HL-60 (cell line): ENCODE measurements around the gene HEMK1.
A peak's percentile ranks its signal among the peaks of the same experiment; 100 is the strongest.

Experiments used
- DNase-seq, 2 experiments: peaks; one replicate each; pipeline ENCODE4 v3.0.0-alpha.2; 2010 to 2020; ENCODE audit warnings: low read depth in 1 of 2, low spot score in 1 of 2
- H3K27ac ChIP-seq: fragments of 250-450 bp; sonication (Bioruptor Pico); replicated peaks from 2 replicates; pipeline ENCODE4 v1.5.1; 2020; ENCODE audit warnings: mild to moderate bottlenecking, moderate library complexity
- H3K27me3 ChIP-seq: fragments of 250-450 bp; sonication (Bioruptor Pico); 2 replicates; pipeline ENCODE4 v1.5.1; 2021; ENCODE audit warnings: mild to moderate bottlenecking, moderate library complexity; ENCODE audit not compliant: insufficient read depth, poor library complexity, severe bottlenecking
- H3K4me3 ChIP-seq: replicated peaks from 2 replicates; pipeline ENCODE4 v1.5.1; 2011; ENCODE audit warnings: mild to moderate bottlenecking, control low read depth, low read length; ENCODE audit not compliant: insufficient read depth
- GABPA ChIP-seq: IDR thresholded peaks from 2 replicates; pipeline ENCODE4 v1.6.1; 2012; ENCODE audit warnings: low read depth
- POLR2AphosphoS5 ChIP-seq: IDR thresholded peaks from 2 replicates; pipeline ENCODE4 v1.6.1; 2012; ENCODE audit warnings: low read depth
- SPI1 ChIP-seq: IDR thresholded peaks from 2 replicates; pipeline ENCODE4 v1.6.1; 2012; ENCODE audit warnings: low read depth, mild to moderate bottlenecking, borderline replicate concordance
- TF ChIP-seq, protein P1 (sequence below): IDR thresholded peaks from one replicate; pipeline ENCODE4 v1.5.1; 2011; ENCODE audit warnings: low read length, control low read depth, inconsistent platforms; ENCODE audit not compliant: insufficient read depth
- TF ChIP-seq, protein P2 (sequence below): IDR thresholded peaks from 2 replicates; pipeline ENCODE4 v1.6.1; 2012; ENCODE audit warnings: low read depth; ENCODE audit not compliant: insufficient replicate concordance

The HEMK1 gene

DNA sequence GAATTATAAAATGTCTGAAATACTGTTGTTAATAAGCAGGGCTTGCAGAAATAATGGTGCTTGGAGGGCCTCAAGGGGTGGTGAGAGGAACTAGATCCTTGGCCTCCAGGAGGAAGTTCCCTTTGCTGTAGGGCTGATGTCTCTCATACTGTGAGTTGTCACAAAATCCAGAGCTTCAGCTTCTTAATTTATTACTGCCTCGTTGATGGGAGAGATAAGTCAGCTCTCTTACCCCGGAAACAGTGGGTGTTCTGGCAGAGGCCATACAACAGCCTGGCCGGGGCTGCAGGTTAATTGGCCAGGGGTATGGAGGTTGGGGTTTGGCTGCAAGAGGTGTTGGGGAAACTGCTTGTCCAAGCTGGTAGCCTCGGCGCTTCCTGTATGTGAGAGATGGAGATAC, 63.1 kb downstream of the HEMK1 start:
- H3K4me3 ChIP-seq: no peak overlapping the region
- peak overlapping the region; percentile 63 for H3K27ac ChIP-seq
- H3K27me3 ChIP-seq: no peaks in the 10 kb centered on the region
- TF ChIP-seq GABPA: no peak
- TF ChIP-seq, protein P1, sequence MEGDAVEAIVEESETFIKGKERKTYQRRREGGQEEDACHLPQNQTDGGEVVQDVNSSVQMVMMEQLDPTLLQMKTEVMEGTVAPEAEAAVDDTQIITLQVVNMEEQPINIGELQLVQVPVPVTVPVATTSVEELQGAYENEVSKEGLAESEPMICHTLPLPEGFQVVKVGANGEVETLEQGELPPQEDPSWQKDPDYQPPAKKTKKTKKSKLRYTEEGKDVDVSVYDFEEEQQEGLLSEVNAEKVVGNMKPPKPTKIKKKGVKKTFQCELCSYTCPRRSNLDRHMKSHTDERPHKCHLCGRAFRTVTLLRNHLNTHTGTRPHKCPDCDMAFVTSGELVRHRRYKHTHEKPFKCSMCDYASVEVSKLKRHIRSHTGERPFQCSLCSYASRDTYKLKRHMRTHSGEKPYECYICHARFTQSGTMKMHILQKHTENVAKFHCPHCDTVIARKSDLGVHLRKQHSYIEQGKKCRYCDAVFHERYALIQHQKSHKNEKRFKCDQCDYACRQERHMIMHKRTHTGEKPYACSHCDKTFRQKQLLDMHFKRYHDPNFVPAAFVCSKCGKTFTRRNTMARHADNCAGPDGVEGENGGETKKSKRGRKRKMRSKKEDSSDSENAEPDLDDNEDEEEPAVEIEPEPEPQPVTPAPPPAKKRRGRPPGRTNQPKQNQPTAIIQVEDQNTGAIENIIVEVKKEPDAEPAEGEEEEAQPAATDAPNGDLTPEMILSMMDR: peak; percentile 29
- peak; percentile 64; the same call in 1 of the 2 replicates for TF ChIP-seq SPI1
- peak in 1 of 2 experiments; percentile 73 for DNase-seq

DNA sequence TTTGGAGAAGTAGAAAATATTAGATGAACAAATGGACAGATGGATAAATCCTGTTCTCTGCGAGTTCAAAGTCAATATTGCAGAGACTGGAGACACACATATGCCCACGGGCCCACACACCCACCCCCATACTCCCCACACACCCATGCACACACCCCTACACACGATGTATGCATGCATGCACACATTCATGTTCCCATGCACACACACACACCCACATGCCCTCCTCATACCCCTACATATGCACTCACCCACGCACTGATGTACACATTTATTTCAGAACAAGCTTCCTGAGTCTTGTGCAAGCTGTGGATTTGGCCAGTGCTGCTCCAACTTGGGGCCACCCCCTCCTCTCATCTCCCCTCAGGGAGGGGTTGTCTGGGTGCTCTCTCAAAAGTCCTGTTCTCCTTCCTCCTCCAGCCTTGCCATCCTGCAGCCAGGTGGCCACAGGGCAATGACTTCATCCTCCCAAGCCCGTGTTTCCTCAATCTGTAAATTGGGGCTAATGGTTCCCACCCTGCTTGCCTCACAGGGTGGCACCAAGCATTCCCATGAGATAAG, 64.0 kb downstream of the HEMK1 start:
- DNase-seq: peak in 1 of 2 experiments; percentile 81
- Histone ChIP-seq H3K27me3 (no peaks in the 10 kb centered on the region), H3K27ac (peak overlapping the region; percentile 63), H3K4me3 (no peak overlapping the region)
- TF ChIP-seq, protein P1: no peak
- TF ChIP-seq POLR2AphosphoS5: peak; percentile 50

DNA sequence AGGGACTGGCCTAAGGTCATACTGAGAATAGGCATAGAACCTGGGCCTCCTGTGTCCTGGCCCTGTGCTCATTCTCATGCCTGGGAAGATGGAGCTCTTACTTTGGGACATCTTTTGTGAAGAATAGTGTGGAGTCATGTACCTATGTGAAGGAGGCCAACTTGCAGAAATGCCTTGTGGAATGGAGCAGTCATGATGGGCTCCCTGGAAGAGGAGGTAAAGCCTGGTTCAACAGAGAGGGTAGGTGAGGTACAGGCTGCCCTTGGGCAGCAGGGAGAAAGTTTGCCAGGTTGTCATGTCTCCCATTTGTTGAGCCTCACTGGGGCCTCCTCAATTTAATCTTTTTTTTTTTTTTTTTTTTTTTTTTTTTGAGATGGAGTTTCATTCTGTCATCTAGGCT, 65.7 kb downstream of the HEMK1 start:
- no peak for DNase-seq
- TF ChIP-seq, protein P1: no peak
- TF ChIP-seq, protein P2, sequence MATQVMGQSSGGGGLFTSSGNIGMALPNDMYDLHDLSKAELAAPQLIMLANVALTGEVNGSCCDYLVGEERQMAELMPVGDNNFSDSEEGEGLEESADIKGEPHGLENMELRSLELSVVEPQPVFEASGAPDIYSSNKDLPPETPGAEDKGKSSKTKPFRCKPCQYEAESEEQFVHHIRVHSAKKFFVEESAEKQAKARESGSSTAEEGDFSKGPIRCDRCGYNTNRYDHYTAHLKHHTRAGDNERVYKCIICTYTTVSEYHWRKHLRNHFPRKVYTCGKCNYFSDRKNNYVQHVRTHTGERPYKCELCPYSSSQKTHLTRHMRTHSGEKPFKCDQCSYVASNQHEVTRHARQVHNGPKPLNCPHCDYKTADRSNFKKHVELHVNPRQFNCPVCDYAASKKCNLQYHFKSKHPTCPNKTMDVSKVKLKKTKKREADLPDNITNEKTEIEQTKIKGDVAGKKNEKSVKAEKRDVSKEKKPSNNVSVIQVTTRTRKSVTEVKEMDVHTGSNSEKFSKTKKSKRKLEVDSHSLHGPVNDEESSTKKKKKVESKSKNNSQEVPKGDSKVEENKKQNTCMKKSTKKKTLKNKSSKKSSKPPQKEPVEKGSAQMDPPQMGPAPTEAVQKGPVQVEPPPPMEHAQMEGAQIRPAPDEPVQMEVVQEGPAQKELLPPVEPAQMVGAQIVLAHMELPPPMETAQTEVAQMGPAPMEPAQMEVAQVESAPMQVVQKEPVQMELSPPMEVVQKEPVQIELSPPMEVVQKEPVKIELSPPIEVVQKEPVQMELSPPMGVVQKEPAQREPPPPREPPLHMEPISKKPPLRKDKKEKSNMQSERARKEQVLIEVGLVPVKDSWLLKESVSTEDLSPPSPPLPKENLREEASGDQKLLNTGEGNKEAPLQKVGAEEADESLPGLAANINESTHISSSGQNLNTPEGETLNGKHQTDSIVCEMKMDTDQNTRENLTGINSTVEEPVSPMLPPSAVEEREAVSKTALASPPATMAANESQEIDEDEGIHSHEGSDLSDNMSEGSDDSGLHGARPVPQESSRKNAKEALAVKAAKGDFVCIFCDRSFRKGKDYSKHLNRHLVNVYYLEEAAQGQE: no peak
- TF ChIP-seq SPI1 (no peak), GABPA (no peak), POLR2AphosphoS5 (no peak)
- Histone ChIP-seq H3K4me3 (no peak overlapping the region), H3K27ac (no peak overlapping the region), H3K27me3 (no peaks in the 10 kb centered on the region)

DNA sequence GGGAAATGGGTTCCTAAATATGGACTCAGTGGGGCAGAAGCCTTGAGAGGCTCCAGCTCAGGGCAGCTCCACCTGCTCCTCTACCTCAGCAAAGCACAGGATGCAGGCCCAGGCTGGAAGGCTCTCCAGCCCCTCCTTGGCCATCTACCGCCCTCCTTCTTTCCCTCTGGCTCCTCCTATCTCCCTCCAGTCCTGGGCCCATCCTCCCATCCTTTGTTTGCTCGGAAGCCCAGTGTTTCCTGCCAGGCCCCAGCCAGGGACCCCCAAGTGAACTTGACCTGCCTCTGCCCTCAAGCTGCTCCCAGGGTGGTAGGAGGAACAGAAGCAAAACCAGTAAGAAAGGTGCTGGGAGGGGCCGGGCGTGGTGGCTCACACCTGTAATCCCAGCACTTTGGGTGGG, 67.7 kb downstream of the HEMK1 start:
- TF ChIP-seq SPI1: no peak
- TF ChIP-seq, protein P1: no peak
- TF ChIP-seq, protein P2: no peak
- no peak for TF ChIP-seq POLR2AphosphoS5
- TF ChIP-seq GABPA: no peak
- no peaks in the 10 kb centered on the region for H3K27me3 ChIP-seq
- DNase-seq: no peak
- no peak overlapping the region for H3K27ac ChIP-seq
- no peak overlapping the region for H3K4me3 ChIP-seq
